ENCODE data around the gene VWCE.

Gene VWCE, protein sequence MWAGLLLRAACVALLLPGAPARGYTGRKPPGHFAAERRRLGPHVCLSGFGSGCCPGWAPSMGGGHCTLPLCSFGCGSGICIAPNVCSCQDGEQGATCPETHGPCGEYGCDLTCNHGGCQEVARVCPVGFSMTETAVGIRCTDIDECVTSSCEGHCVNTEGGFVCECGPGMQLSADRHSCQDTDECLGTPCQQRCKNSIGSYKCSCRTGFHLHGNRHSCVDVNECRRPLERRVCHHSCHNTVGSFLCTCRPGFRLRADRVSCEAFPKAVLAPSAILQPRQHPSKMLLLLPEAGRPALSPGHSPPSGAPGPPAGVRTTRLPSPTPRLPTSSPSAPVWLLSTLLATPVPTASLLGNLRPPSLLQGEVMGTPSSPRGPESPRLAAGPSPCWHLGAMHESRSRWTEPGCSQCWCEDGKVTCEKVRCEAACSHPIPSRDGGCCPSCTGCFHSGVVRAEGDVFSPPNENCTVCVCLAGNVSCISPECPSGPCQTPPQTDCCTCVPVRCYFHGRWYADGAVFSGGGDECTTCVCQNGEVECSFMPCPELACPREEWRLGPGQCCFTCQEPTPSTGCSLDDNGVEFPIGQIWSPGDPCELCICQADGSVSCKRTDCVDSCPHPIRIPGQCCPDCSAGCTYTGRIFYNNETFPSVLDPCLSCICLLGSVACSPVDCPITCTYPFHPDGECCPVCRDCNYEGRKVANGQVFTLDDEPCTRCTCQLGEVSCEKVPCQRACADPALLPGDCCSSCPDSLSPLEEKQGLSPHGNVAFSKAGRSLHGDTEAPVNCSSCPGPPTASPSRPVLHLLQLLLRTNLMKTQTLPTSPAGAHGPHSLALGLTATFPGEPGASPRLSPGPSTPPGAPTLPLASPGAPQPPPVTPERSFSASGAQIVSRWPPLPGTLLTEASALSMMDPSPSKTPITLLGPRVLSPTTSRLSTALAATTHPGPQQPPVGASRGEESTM

DNA sequence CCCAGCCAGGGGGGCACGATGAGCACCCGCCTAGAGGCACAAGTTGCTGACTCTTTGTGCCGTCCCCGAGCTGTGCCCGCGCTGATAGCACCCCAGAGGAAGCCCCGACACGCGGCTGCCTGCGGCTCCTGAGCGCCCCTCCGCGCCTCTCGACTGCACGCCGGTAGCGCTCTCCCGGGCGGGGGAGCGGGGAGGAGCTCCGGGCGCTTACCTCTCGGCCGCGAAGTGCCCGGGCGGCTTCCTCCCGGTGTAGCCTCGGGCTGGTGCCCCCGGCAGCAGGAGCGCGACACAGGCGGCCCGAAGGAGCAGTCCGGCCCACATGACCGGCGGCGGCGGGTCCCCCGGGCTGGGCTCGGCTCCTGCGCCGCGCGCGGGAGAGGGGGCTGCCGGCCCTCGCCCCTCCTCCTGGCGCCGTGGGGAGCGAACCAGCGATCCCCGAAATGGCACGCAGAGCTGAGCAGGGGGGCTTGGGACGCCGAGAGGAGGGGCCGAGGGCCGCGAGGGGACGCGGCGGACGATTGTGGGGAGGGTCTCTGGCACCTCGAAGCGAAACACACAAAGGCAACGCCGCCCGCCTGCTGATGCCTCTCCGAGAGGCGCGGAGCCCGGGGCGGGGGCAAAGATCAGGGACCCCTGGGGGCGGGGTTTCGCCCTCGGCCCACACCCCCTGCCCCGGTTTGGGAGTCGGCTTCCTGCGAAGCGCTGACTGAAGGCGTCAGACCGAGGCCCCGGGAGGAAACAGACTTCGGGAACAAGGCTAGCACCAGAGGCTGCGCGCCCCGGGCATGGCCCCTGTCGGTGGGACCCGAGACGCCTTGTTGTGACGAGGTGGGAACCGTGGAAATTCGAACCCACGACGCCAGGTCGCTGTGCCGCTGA is at the start of gene VWCE:
Gene VWCE, minus strand, starts transcription at position 600 of the 879 bp plus-strand sequence. Its CDS starts 279 bp downstream, at position 321.
- peak; percentile 60 for DNase-seq

DNA sequence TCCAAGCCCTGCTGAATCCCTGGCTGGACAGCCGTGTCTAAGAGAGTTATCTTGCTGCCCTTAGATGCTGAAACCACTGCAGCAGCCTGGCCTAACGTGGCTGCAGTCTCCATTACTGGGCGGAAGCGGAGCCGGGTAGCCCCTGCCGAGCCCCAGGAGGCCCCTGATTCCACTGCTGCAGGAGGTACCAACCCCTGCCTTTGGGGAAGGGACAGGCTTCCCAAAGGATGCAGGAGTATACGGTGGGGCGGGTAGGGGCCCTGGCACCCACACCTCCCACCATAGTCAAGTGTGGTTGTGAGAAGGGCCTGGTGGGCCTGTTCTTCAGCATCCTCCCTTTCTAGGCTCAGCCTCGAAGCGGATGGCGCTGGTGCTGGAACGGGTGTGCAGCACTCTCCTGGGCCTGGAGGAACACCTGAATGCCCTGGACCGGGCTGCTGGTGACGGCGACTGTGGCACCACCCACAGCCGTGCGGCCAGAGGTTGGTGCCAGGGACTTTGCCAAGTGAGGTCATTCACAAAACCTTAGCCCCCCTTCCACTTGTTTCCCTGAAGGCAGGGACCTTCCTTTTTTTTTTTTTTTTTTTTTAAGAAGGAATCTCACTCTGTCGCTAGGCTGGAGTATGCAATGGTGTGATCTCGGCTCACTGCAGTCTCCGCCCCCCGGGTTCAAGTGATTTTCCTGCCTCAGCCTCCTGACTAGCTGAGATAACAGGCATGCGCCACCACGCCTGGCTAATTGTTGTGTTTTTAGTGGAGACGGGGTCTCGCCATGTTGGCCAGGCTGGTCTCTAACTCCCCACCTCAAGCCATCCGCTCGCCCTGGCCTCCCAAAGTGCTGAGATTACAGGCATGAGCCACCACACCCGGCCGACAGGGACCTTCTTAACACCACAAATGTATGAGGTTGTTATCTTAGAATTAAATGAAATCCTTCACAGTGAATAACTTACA is 49.0 kb upstream of the VWCE start:
- no peak for DNase-seq

DNA sequence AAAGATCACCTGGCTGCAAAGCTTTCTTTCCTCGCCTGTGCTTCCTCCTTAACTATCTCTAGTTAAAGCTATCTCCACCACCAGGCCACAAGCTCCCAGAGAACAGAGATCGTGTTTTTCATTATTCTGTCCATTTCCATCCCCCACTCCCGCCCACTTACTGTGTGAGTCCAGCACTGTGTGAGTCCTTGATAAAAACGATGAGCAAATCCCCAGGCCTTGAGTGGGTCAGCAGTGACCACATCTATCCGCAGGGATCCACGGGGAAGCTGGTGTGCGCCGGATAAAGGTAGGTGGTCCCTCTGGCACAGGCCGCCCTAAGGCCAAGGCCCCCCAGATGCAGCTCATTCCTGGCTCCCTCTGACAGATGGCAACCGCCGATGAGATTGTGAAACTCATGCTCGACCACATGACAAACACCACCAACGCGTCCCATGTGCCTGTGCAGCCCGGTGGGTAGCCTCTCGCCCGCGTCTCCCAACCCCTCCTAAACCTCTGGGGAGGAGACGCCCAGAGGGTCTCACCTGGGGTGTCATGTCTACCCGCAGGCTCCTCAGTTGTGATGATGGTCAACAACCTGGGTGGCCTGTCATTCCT is 47.2 kb upstream of the VWCE start:
- DNase-seq, result no peak

DNA sequence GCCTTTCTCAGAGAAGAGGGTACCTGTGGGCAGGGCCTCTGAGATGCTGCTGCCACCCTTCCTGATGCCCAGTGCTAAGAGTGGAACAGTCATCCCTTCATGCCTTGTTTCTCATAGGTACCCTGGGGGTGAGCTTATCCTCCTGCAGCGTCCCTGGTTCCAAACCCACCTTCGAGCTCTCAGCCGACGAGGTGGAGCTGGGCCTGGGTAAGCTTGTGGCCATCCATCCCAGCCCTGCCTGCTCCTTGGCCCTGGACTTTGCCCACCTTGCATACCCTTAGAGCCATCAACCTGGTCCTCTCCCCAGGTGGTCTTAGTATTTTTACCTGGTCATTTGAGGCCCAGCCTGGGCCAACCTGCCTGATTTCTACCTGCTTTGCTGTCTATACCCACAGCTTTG is 46.6 kb upstream of the VWCE start:
- DNase-seq, result no peak

DNA sequence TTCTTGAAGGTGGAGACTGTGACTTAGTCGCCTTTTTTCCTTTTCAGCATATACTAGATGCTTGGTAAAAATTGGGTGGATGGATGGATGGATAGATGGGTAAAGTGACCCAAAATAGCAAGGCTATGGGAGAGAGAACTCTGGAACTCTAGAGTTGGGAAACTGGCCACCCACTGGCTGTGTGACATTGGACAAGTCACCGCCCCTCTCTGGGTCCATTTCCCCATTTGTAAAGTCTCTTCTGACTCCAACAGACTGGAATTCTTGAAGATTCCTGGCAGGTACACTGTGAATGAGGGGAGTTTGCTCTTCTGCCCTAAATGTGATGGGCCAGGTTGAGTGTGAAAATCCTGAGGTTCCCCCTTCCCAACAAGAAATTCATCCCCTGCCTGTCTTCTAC is 45.9 kb upstream of the VWCE start:
- DNase-seq, result no peak

DNA sequence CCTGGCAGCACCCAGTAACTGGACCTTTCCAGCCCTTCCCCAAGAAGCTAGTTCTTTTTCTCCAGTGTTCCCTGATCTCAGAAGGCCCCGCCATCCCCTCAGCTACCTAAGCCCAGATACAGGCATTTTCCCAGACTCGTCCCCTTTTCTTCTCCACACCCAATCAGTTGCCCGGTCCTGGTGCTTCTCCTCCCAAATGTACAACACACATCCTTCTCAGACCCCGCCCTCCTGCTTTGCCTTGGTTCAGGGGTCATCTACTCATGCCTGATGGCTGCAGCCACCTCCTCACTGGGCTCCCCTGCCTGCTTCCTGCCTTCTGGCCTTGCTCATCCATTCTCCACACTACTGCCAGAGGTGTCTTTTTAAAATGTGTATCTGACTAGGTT is 44.4 kb upstream of the VWCE start:
- DNase-seq, result no peak

DNA sequence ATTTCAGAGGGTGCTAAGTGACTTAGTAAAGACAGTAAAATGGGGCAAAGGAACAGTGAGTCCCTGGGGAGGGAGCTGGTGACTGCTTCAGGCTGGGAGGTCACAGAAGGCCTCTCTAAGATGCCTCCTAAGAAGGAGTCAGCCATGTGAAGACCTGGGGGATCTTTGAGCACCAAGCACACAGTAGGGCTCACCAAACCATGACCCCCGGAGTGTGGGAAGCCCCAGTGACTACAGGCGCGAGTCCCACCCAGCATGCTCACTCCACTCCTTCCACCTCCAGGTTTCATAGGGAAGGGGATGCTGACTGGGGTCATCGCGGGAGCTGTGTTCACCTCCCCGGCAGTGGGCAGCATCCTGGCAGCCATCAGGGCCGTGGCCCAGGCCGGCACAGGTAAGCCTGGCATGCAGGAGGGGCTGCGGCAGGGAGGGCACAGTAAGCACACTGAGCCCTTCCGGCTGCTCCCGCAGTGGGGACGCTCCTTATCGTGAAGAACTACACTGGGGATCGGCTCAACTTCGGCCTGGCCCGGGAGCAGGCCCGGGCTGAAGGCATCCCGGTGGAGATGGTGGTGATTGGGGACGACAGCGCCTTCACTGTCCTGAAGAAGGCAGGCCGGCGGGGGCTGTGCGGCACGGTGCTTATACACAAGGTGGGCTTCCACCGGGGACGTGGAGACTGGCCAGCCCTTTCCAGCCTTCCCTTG is 43.8 kb upstream of the VWCE start:
- no peak for DNase-seq

DNA sequence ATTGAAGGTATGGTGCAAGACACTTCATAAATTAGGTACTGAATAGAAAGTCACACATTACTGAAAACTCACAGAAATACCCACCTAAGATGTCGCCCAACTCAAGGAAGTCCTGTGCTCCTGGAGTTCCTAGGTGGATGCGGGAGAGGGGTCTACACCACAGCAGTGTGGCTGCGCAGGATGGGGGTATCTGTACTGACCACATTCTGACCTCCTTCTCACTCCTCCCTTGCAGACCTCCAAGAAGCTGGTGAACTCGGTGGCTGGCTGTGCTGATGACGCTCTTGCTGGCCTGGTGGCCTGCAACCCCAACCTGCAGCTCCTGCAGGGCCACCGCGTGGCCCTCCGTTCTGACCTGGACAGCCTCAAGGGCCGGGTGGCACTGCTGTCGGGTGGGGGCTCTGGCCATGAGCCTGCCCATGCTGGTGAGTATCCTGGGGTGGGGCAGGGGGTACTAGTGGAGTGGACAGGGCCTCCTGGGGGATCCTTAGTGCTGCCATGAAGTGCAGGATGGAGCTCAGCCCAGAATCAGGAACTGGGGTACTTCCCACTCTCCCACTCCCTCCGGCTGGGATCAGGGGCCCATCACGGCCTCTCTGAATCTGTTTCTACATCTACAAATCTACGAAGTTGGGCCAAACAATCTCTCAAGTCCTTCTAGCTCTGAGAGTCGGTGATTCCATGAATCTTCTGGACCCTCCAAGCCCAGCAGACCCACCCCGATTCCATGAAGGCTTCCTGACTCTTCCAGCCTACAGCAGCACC is 42.8 kb upstream of the VWCE start:
- no peak for DNase-seq

DNA sequence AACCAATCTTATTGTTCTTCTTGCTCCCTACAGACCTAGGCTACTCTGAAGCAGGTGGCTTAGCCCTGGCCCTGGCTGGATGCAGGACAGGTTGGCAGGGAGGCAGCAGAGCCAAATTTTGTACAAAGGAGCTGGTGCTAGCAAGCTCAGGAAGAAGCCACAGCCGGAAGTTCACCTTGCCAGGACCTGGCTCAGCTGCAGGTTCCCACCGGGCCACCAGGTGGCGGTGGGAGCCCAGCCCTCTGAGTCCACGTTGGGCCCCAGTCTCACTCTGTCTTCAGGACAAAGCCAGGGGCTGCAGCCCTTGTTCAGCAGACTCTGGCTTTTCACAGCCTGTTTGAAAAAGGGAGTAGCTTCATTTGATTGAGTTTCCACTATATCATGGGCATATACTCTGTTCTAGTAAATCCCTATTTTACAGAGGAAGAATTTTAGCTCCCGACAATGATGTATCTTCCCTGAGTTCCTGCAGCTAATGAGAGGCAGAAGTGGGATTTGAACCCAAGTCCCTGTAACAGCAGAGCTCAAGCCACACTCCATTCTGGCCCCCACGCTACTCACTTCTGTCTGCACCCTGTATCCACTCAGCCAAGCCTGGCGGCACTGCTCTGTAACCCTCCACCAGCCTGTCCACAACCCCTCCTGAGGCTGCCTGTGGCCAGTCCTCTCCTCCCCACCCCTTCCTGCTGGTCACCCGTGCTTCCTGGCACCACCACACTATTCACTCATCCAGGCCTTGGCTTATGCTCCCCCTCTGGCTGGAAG is 41.2 kb upstream of the VWCE start:
- DNase-seq, result peak; percentile 86

DNA sequence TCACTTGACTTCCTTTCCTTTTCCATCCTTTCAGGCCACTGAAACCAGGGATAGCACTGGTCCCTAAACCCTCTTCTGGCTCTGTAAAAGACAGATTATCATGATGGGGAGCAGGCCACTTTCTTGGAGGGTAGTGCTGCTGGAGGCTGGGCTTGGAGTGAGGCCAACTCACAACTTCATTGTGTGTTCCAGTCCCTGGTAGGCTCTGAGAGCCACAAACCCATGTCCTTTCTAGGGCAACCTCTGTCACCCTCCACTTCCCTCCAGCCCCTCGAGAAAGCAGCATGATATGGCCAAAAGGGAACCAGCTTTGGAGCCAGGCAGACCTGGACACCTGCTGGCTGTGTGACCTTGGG is 40.2 kb upstream of the VWCE start:
- no peak for DNase-seq

DNA sequence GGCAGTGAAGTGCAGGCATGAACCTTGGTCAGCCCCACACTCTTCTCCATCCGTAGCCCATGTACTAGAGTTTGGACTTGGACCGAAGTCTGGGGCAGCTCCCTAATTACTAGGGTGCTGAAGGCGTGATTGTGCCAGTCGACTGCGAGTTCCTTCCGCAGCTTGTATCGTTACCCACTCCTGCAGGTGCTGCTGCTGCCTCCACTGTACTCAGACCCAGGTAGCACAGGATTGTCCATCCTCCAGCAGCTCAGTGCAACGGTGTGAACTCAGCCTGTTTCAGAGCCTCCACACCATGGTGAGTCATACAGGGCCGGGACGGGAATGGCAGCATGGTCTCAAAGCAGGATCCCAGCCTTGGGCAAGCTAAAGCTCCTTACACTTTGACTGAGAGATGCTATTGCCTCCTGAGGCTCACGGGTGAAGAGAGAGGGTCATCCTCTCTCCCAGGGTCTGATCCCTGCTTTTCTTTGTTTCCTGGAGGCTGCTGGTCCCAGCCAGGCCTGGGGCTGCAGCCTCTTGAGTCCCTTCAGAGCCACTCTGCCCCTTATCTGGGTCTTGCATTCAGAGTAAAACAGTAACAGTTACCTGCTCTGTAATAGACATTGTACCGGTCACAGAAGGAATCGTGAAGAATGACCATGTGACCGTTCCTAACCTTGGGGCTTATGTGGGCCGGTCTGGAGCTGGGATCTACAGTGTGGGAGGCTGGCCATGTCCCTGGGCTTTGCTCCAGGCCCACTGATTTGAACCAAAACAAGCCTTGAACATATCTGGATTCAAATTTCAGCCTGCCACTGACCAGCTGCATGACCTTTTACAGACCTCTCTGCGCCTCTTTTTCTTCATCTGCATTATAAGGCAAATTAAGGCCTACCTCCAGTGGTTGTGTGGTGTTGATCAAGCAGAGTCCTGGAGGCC is 39.6 kb upstream of the VWCE start:
- no peak for DNase-seq

DNA sequence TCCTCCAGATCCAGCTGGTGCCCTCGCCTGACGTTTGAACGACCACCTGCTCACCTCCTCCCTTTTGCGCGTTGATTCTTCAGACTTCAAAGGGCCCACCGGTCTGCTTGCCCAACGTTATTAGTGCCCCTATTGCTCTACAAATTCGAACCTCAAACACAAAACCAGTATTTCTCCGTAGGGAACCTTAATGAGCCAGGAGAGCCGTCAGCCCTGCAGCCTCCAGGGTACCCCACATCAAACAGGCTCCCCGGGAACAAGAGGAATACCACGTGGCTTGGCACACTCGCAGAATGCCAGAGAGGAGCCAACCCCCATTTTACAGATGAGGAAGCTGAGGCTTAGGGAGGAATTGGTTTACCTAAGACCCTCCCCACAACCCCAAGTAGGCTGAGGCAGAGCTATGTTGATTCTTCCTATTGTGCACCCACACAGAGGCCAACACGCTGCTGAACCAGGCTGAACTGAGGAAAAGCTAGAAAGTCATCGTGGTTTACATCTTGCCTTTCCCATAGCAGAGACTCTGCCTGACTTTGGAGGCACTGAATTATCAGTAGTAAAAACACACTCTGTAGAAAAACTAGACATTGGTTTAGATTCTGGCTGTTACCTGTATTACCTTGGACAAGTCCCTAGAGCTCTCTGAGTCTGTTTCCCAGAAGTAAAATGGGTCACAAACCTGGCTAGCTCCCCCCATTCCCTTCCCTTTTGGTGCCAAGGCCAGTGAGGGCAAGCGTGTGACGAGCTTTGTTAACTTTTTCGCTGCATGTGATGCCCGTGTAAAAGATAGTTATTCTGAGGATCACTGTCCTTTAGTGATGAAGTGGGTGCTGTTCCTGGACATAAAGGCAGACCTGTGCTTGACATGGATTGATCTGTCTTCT is 38.7 kb upstream of the VWCE start:
- DNase-seq, result peak; percentile 40

DNA sequence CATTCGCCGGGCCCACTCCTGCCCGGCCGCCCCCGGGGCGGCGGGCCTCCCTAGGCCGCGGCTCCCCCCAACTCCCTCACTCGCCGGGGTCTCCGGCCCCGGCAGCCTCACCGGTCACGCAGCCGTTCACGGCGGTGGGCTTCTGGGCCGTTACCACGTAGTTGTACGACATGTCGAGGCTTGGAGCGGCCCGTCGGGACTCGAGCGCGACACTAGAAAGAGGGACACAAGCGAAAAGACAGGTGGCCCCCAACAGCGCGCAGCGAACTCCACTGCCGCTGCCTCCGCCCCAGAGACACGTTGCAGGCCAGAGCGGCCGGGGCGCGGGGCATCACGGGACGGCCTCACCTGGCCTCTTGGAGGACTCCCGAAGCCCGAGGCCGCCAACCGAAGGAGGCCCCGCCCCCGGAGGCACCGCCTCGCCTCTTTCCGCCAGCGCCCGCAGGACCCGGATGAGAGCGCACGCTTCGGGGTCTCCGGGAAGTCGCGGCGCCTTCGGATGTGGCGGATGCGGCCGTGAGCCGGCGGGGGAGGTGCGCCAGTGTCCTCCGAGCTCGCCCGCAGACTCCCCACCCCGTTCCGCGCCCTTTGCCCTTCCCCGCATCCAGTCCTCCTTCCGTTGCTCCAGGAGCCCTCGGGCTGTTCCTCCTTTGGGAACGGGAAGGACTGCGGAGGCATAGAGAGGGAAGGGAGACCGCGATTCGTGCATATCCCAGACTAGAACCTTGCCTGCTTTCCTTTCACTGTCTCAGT is 37.9 kb upstream of the VWCE start, which contains the start of the genes DDB1 and TKFC:
Gene DDB1, minus strand, starts transcription at position 309 of the 753 bp plus-strand sequence. Its CDS starts 137 bp downstream, at position 172.
Gene TKFC, plus strand, starts transcription at position 432 of the 753 bp plus-strand sequence. CDS start 1,501 bp downstream, outside the sequence.
- DNase-seq, result peak; percentile 91

DNA sequence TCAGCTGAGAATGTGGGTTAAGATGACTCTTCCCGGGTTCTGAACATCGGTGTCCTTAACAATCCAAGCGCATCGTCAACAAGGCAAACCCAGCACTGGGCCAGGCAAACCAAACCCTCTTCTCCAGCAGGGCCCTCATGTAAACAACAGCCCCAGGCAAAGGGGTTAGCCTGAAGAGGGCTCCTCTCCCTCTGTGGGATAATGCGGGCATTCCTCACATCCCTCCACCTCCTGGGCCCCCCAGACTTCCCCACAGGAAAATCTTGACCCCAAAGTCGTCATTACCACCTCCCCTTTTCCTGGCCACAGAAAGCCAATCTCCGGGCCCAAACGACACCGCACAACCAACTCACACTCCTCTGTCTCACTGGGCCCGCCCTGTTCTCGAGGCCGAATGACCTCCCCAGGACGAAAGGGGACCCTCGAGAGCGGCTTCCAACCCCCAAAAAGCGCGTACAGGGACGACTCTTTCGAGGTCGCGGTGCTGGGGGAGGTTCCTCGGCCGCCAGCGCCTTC is 37.2 kb upstream of the VWCE start:
- DNase-seq, result no peak

DNA sequence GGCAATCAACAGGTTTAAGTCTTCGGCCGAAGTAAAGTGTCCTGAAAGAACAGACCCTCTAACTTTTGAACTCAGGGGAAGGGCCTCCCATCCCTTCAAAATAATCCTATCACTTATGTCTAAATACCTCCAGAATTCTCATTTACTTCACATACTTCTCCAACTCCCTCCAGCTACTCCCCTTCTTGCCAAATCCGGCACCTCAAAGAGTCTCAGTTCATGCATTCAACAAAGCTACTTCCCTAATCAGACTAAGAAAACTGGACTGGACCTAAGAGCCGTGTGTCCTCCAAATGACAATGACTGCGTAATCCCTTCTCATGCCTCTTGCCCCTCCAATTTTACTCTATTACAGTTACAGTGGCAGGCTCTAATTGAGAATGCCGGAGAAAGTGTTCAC is 36.5 kb upstream of the VWCE start:
- no peak for DNase-seq

DNA sequence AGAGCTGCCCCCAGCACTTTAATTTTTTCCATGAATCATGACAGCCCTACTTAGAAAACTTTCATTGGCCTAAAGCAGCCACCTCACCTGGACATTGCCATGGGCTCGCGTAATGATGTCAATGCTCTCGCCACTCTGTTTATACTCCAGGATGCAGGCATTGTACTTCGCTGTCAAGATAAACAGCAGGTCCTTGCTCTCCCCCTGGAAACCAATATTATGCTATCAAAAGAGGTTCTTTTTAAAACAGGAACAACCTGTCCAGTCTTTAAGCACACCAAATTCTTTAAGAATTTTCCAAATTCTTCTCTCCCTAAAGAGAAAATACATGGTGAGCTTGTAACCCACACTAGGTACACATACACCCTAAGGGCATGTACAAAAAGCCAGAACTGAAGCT is 34.8 kb upstream of the VWCE start:
- DNase-seq, result no peak

Data from NCI-H510A treated with DMSO at 0.1 percent for 48 hours (cell line).